ENCODE measurements around the gene RFLNA.

RFLNA gene

GRCh38 chr12:124337622-124338021 lies 42.7 kb downstream of the RFLNA start:
- H3K4me3 ChIP-seq (ENCODE audit: control insufficient read depth, low read depth, low read length), result no peak overlapping the region
- no peak for DNase-seq (ENCODE audit: low read depth)
- no peak for TF ChIP-seq CTCF (conservative IDR thresholded peaks at IDR 0.05; ENCODE audit: control insufficient read depth, insufficient read depth, low read depth, low read length)

- TF ChIP-seq CTCF (conservative IDR thresholded peaks at IDR 0.05; ENCODE audit: control insufficient read depth, insufficient read depth, low read depth, low read length), result no peak
- no peak for DNase-seq (ENCODE audit: low read depth)
- H3K4me3 ChIP-seq (ENCODE audit: control insufficient read depth, low read depth, low read length), result no peak overlapping the region
Measured at GRCh38 chr12:124338448-124338847, 43.6 kb downstream of the RFLNA start.

GRCh38 chr12:124338876-124339603 lies 44.1 kb downstream of the RFLNA start:
- H3K4me3 ChIP-seq (ENCODE audit: control insufficient read depth, low read depth, low read length), result no peak overlapping the region
- no peak for TF ChIP-seq CTCF (conservative IDR thresholded peaks at IDR 0.05; ENCODE audit: control insufficient read depth, insufficient read depth, low read depth, low read length)
- no peak for DNase-seq (ENCODE audit: low read depth)

- no peak for DNase-seq (ENCODE audit: low read depth)
- no peak for TF ChIP-seq CTCF (conservative IDR thresholded peaks at IDR 0.05; ENCODE audit: control insufficient read depth, insufficient read depth, low read depth, low read length)
- no peak overlapping the region for H3K4me3 ChIP-seq (ENCODE audit: control insufficient read depth, low read depth, low read length)
Measured at GRCh38 chr12:124340080-124340900, 45.4 kb downstream of the RFLNA start.

GRCh38 chr12:124341645-124342069 lies 46.8 kb downstream of the RFLNA start:
- no peak for DNase-seq (ENCODE audit: low read depth)
- TF ChIP-seq CTCF (conservative IDR thresholded peaks at IDR 0.05; ENCODE audit: control insufficient read depth, insufficient read depth, low read depth, low read length), result no peak
- no peak overlapping the region for H3K4me3 ChIP-seq (ENCODE audit: control insufficient read depth, low read depth, low read length)

GRCh38 chr12:124344022-124344421 lies 49.1 kb downstream of the RFLNA start:
- DNase-seq (ENCODE audit: low read depth), result no peak
- no peak for TF ChIP-seq CTCF (conservative IDR thresholded peaks at IDR 0.05; ENCODE audit: control insufficient read depth, insufficient read depth, low read depth, low read length)
- no peak overlapping the region for H3K4me3 ChIP-seq (ENCODE audit: control insufficient read depth, low read depth, low read length)
